Peyer's patch (tissue), 4 donors: ENCODE measurements around the gene LRP1-AS. TPM values are rescaled to one million over a fixed set of nuclear protein-coding genes. Genes with fewer than 3 reads are reported as not detected.

Experiments
- DNase-seq, 3 donors: peaks; one replicate each; pipeline ENCODE4 v3.0.0-alpha.2; 2017 to 2019
- H3K27ac ChIP-seq, 4 donors: fragments of 200-600 bp; sonication (generic); one replicate each; pipeline ENCODE4 v1.5.1; 2016 to 2019
- H3K27me3 ChIP-seq, 2 donors: fragments of 200-600 bp; sonication (generic); one replicate each; pipeline ENCODE4 v1.5.1; 2019
- H3K36me3 ChIP-seq, 3 donors: fragments of 200-600 bp; sonication (generic); one replicate each; pipeline ENCODE4 v1.5.1; 2016 to 2019
- H3K4me1 ChIP-seq, 4 donors: fragments of 200-600 bp; sonication (generic); one replicate each; pipeline ENCODE4 v1.5.1; 2016 to 2019
- H3K4me3 ChIP-seq, 4 donors: fragments of 200-600 bp; sonication (generic); 1 replicate in 3 of 4; 2 replicates in 1 of 4; pipeline ENCODE4 v1.5.1; 2016 to 2019; ENCODE audit warnings: mild to moderate bottlenecking in 1 of 4
- H3K9me3 ChIP-seq, 4 donors: fragments of 200-600 bp; sonication (generic); one replicate each; pipeline ENCODE4 v1.5.1; 2016 to 2019; ENCODE audit warnings: mild to moderate bottlenecking in 1 of 4
- CTCF ChIP-seq, 6 experiments: fragments of 450-650 bp in 4 of 6; fragments of 200-600 bp in 2 of 6; sonication (generic) in 1 of 6; IDR thresholded peaks; one replicate each; pipeline ENCODE4 v1.5.1; 2017 to 2019; ENCODE audit warnings: antibody characterized with exemption in 6 of 6, mild to moderate bottlenecking in 3 of 6, moderate library complexity in 1 of 6
- POLR2A ChIP-seq, 2 donors: fragments of 450-650 bp; IDR thresholded peaks; one replicate each; pipeline ENCODE4 v1.5.1; 2017; ENCODE audit warnings: antibody characterized with exemption in 2 of 2, mild to moderate bottlenecking in 2 of 2, moderate library complexity in 2 of 2
- small RNA-seq, 2 donors: library from RNA; depleted of rRNA; stranded (forward); fragments of <200 nt; gene quantifications; one replicate each; pipeline ENCODE3, GENCODE V24; 2016
- total RNA-seq, 4 donors: library from RNA; depleted of rRNA; stranded (reverse); fragments of >200 nt; gene quantifications; one replicate each; pipeline ENCODE4 v1.1.0, GENCODE V29; 2016

Gene LRP1-AS
- total RNA-seq, 4 donors from 2014 or later: not detected

DNA sequence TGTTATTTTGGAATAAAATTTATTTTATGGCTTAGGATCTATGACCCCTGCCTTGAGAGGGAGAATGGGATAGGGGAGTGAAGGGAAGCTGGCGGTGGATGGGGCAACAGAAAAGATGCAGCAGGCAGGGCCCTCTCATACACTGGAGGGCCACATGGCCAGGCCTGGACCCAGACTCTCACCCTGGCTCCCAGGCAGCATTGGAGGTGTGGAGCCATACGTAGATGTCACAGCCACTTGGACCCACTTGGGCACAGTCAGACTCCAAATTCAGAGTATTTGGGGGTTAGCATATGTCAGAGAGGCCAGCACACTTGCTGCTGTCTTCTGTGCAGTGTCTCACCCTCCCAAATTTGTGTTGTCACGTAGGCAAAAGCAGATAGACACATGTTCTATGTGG is 52.0 kb downstream of the LRP1-AS start:
- H3K36me3 ChIP-seq: peaks cover 0 to 75% (median 0%) of the 10 kb centered on the region in 3 donors
- no peak for DNase-seq

More for the DNA sequence above, 52.0 kb downstream of the LRP1-AS start:
- Histone ChIP-seq H3K4me1 (peaks cover 0 to 48% (median 18%) of the 10 kb centered on the region in 4 donors), H3K27me3 (no peaks in the 10 kb centered on the region), H3K9me3 (no peaks in the 10 kb centered on the region), H3K27ac (no peak overlapping the region), H3K4me3 (no peak overlapping the region)
- TF ChIP-seq CTCF (IDR thresholded peaks at IDR 0.05) (no peak), POLR2A (IDR thresholded peaks at IDR 0.05) (no peak)

Small RNA genes within 50 kb of the gene (small RNA-seq; reads per million reads assigned to genes)
- 0.06 to 0.23 reads per million in 2 donors for gene MIR1228

Other genes with a start within 250 kb of the LRP1-AS start
- not detected for gene SDR9C7, start 213.2 kb downstream of the LRP1-AS start, total RNA-seq
- gene RDH16, start 190.0 kb downstream of the LRP1-AS start, total RNA-seq: 1 to 10 TPM in 2 of 4 donors, not detected in 2; 1.1 to 1.2 TPM
- 1 to 10 TPM; 3.2 to 9.1 (median 5.5) TPM for gene ZBTB39, start 141.1 kb downstream of the LRP1-AS start, total RNA-seq
- 10 to 100 TPM in 1 of 4 donors, 1 to 10 TPM in 2, not detected in 1; 9.6 to 13.8 (median 9.9) TPM for gene TAC3, start 131.1 kb downstream of the LRP1-AS start, total RNA-seq
- gene MYO1A, start 97.5 kb downstream of the LRP1-AS start, total RNA-seq: 1,000 to 10,000 TPM in 1 of 4 donors, 100 to 1,000 TPM in 2, 10 to 100 TPM in 1; 94.1 to 1,001 (median 802) TPM
- gene NEMP1, start 68.8 kb downstream of the LRP1-AS start, total RNA-seq: 10 to 100 TPM in 1 of 4 donors, 1 to 10 TPM in 3; 4.6 to 11.6 (median 5.7) TPM
- 10 to 100 TPM in 2 of 4 donors, 1 to 10 TPM in 2; 7.4 to 17.0 (median 10.3) TPM for gene NAB2, start 58.5 kb downstream of the LRP1-AS start, total RNA-seq
- gene STAT6, start 36.3 kb downstream of the LRP1-AS start, total RNA-seq: 100 to 1,000 TPM; 278 to 416 (median 382) TPM
- 100 to 1,000 TPM; 128 to 312 (median 207) TPM for gene LRP1, start 19.1 kb downstream of the LRP1-AS start, total RNA-seq
- not detected for gene NXPH4, start 69.2 kb upstream of the LRP1-AS start, total RNA-seq
- gene SHMT2, start 82.1 kb upstream of the LRP1-AS start, total RNA-seq: 10 to 100 TPM; 34.4 to 72.6 (median 36.3) TPM
- 1 to 10 TPM; 1.9 to 6.6 (median 2.4) TPM for gene STAC3, start 103.6 kb upstream of the LRP1-AS start, total RNA-seq